GM23248 (cell line): Measurements from ENCODE around the gene ENOSF1. TPM values are rescaled to one million over a fixed set of nuclear protein-coding genes. Genes with fewer than 3 reads are reported as not detected.

Experiments used
- DNase-seq: peaks from one replicate; pipeline ENCODE4 v3.0.0-alpha.2; 2015
- H2AFZ ChIP-seq: fragments of 200-600 bp; sonication (generic); 2 replicates; pipeline ENCODE4 v1.6.1; 2016; ENCODE audit warnings: antibody characterized with exemption
- H3F3A ChIP-seq: fragments of 200-600 bp; sonication (generic); 2 replicates; pipeline ENCODE4 v1.6.1; 2016; ENCODE audit warnings: mild to moderate bottlenecking, antibody characterized with exemption, mixed run types; ENCODE audit not compliant: insufficient read depth
- H3K27ac ChIP-seq: fragments of 200-600 bp; sonication (generic); 2 replicates; pipeline ENCODE4 v1.5.1; 2016; ENCODE audit warnings: mild to moderate bottlenecking
- H3K27me3 ChIP-seq: fragments of 200-600 bp; sonication (generic); replicated peaks from 2 replicates; pipeline ENCODE4 v1.6.1; 2016; ENCODE audit warnings: mild to moderate bottlenecking; ENCODE audit not compliant: insufficient read depth
- H3K36me3 ChIP-seq: fragments of 200-600 bp; sonication (generic); 2 replicates; pipeline ENCODE4 v1.6.1; 2016; ENCODE audit warnings: low read depth, mild to moderate bottlenecking
- H3K4me1 ChIP-seq: fragments of 200-600 bp; sonication (generic); 2 replicates; pipeline ENCODE4 v1.6.1; 2016; ENCODE audit warnings: mild to moderate bottlenecking; ENCODE audit not compliant: insufficient read depth
- H3K4me2 ChIP-seq: fragments of 200-600 bp; sonication (generic); one replicate; pipeline ENCODE4 v1.6.1; 2016; ENCODE audit warnings: mild to moderate bottlenecking; ENCODE audit not compliant: unreplicated experiment
- H3K4me3 ChIP-seq: fragments of 200-600 bp; sonication (generic); 2 replicates; pipeline ENCODE4 v1.5.1; 2016; ENCODE audit warnings: mild to moderate bottlenecking
- H3K79me2 ChIP-seq: fragments of 200-600 bp; sonication (generic); 2 replicates; pipeline ENCODE4 v1.6.1; 2016; ENCODE audit warnings: mild to moderate bottlenecking; ENCODE audit not compliant: insufficient read depth
- H3K9ac ChIP-seq: fragments of 200-600 bp; sonication (generic); 2 replicates; pipeline ENCODE4 v1.6.1; 2016; ENCODE audit warnings: mild to moderate bottlenecking
- H3K9me2 ChIP-seq: fragments of 200-600 bp; sonication (generic); 2 replicates; pipeline ENCODE4 v1.6.1; 2016; ENCODE audit warnings: mixed run types, mild to moderate bottlenecking, moderate library complexity; ENCODE audit not compliant: insufficient read depth
- H3K9me3 ChIP-seq: fragments of 200-600 bp; sonication (generic); one replicate; pipeline ENCODE4 v1.6.1; 2017; ENCODE audit warnings: low read depth
- H4K20me1 ChIP-seq: fragments of 200-600 bp; sonication (generic); 2 replicates; pipeline ENCODE4 v1.6.0; 2016; ENCODE audit not compliant: insufficient read depth
- EZH2 ChIP-seq: fragments of 200-600 bp; sonication (generic); IDR thresholded peaks from 2 replicates; pipeline ENCODE4 v1.6.1; 2018; ENCODE audit warnings: antibody characterized with exemption, mild to moderate bottlenecking; ENCODE audit not compliant: insufficient read depth, poor library complexity, severe bottlenecking
- EZH2phosphoT487 ChIP-seq: fragments of 200-600 bp; sonication (generic); IDR thresholded peaks from 2 replicates; pipeline ENCODE4 v1.6.1; 2018; ENCODE audit warnings: antibody characterized with exemption, moderate library complexity, mild to moderate bottlenecking, low read depth; ENCODE audit not compliant: insufficient read depth
- WGBS, 2 experiments: methylation state at CpG; one replicate each; pipeline ENCODE4 v1.1.6; 2015 to 2017; ENCODE audit warnings: low lambda C conversion rate in 2 of 2, low coverage in 1 of 2; ENCODE audit errors: missing lambda C conversion rate in 2 of 2; 5-methylcytosine and 5-hydroxymethylcytosine counted together
- in situ Hi-C: fragments of 300-500 bp; cut with MboI; formaldehyde crosslinking; loops from 2 replicates; pipeline ENCODE4 v1.15.0; 2020
- polyA plus RNA-seq: library from polyadenylated mRNA; unstranded; fragments of >200 nt; fragmentation: Nextera tagmentation; extraction: Ambion mirVana; gene quantifications from 2 replicates; pipeline ENCODE4 v1.2.1, GENCODE V29; 2016
- total RNA-seq: library from RNA; depleted of rRNA; stranded (reverse); fragments of >200 nt; shearing (Covaris generic); gene quantifications from 2 replicates; pipeline ENCODE4 v1.2.3, GENCODE V29; 2014

ENOSF1 gene
- total and polyA plus RNA-seq, 2 experiments from 2014 or later: 17.5 to 20.0 TPM

DNA sequence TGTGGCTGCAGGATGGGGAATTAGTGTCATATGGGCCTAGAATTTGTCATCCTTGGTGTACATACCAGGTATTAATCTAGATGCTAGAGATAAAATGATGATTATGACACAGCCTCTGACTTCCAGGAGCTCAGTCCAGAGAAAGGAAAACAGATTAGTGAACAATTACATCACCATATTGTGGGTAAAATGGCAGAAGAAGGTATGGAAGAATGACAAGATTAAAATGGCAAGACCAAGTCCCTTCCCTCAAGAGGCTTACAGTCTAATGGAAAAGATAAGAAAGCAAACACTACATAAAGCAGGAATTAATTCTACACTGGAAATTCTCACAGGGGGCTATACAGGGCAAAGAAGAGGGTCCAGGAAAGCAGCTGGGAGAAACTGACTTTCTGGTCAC, 80.9 kb downstream of the ENOSF1 start:
- no peak overlapping the region for H3K27ac ChIP-seq
- no peaks in the 10 kb centered on the region for H3K9me3 ChIP-seq
- H3K36me3 ChIP-seq: no peaks in the 10 kb centered on the region
- no peak for TF ChIP-seq EZH2
- no peak for TF ChIP-seq EZH2phosphoT487
- H3K9ac ChIP-seq: no peak overlapping the region
- H3K79me2 ChIP-seq: no peaks in the 10 kb centered on the region
- DNase-seq: no peak
- peaks cover 14% of the 10 kb centered on the region; the same call in 1 of the 2 replicates for H3F3A ChIP-seq
- no peaks in the 10 kb centered on the region for H3K27me3 ChIP-seq
- H2AFZ ChIP-seq: no peak overlapping the region
- no peaks in the 10 kb centered on the region for H3K9me2 ChIP-seq
- in situ Hi-C loops: no loop called here
- no peaks in the 10 kb centered on the region for H4K20me1 ChIP-seq
- no peak overlapping the region for H3K4me2 ChIP-seq
- peaks cover 6% of the 10 kb centered on the region; the same call in 1 of the 2 replicates for H3K4me1 ChIP-seq
- H3K4me3 ChIP-seq: no peak overlapping the region

DNA sequence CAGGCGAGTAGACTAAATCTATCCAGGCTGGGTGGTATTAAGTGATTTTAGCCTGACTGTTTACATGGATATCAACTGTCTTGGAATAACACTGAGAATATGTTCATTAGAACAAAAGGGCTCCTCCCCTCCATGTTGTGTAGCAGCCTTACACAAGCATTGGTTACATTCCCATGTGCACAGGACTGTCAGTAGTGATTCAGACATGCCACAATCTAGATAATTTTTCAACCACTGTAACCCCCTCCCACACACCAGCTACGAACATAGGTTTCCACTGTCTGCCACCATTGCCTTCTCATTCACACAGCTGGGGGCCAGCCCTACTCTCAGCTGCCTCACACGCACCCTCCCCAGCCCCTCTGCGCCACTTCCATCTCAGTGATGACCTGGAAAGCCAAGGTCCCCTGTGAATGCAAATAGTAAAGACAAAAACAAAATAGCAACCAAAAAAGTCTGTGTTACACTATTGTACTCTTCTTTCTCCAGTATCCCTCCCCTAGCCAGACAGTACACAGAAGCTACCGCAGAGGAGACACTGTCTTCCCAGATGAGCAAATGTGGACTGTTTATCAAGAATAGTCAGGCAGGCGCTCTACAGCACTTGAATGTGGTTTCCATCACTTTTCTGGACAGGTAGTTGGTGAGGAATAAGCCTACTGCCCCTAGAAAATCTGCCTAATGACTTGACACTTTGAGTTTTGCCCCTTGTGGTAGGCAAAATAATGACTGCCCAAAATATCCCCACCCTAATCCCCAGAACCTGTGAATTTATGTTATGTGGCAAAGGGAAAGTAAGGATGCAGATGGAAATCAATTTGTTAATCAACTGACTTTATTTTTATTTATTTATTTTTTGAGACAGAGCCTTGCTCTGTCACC, 82.9 kb downstream of the ENOSF1 start:
- Histone ChIP-seq H4K20me1 (no peaks in the 10 kb centered on the region), H3K4me3 (no peak overlapping the region), H3K9ac (no peak overlapping the region), H3K4me1 (no peaks in the 10 kb centered on the region), H3K9me2 (no peaks in the 10 kb centered on the region), H3F3A (peaks cover 8% of the 10 kb centered on the region; the same call in 1 of the 2 replicates), H3K9me3 (no peaks in the 10 kb centered on the region), H3K79me2 (no peaks in the 10 kb centered on the region), H3K27ac (no peak overlapping the region), H3K4me2 (no peak overlapping the region), H3K27me3 (no peaks in the 10 kb centered on the region), H2AFZ (no peak overlapping the region), H3K36me3 (no peaks in the 10 kb centered on the region)
- WGBS, 2 experiments: 75 to 82% methylated on average over 6 of the region's 6 CpGs
- in situ Hi-C loops: loop anchor here (5.0 kb wide), 1 partner anchor 203 kb away; no protein-coding TSS in a partner anchor
- DNase-seq: no peak
- TF ChIP-seq EZH2phosphoT487 (no peak), EZH2 (no peak)

DNA sequence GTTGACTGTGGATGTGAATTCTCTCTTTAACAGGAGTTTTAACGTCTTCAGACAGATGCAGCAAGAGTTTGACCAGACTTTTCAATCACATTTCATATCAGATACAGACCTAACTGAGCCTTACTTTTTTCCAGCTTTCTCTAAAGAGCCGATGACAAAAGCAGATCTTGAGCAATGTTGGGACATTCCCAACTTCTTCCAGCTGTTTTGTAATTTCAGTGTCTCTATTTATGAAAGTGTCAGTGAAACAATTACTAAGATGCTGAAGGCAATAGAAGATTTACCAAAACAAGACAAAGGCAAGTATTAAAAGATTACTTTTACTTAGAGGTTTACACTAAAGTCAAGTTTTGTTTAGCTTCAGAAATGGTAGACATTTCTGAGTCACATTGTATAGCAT, 85.2 kb downstream of the ENOSF1 start:
- Histone ChIP-seq H3K4me1 (no peaks in the 10 kb centered on the region), H3K4me3 (no peak overlapping the region), H3K9ac (no peak overlapping the region), H2AFZ (no peak overlapping the region), H3K27me3 (no peaks in the 10 kb centered on the region), H3K79me2 (no peaks in the 10 kb centered on the region), H3K27ac (no peak overlapping the region), H4K20me1 (no peaks in the 10 kb centered on the region), H3K36me3 (no peaks in the 10 kb centered on the region), H3K4me2 (no peak overlapping the region), H3K9me2 (no peaks in the 10 kb centered on the region), H3F3A (peaks cover 6% of the 10 kb centered on the region; the same call in 1 of the 2 replicates), H3K9me3 (no peaks in the 10 kb centered on the region)
- peak; percentile 48 for DNase-seq
- in situ Hi-C loops: loop anchor here (5.0 kb wide), 1 partner anchor 205 kb away; no protein-coding TSS in a partner anchor
- WGBS, 2 experiments: 1 to 4% methylated on average over 2 of the region's 2 CpGs
- TF ChIP-seq EZH2 (no peak), EZH2phosphoT487 (no peak)

DNA sequence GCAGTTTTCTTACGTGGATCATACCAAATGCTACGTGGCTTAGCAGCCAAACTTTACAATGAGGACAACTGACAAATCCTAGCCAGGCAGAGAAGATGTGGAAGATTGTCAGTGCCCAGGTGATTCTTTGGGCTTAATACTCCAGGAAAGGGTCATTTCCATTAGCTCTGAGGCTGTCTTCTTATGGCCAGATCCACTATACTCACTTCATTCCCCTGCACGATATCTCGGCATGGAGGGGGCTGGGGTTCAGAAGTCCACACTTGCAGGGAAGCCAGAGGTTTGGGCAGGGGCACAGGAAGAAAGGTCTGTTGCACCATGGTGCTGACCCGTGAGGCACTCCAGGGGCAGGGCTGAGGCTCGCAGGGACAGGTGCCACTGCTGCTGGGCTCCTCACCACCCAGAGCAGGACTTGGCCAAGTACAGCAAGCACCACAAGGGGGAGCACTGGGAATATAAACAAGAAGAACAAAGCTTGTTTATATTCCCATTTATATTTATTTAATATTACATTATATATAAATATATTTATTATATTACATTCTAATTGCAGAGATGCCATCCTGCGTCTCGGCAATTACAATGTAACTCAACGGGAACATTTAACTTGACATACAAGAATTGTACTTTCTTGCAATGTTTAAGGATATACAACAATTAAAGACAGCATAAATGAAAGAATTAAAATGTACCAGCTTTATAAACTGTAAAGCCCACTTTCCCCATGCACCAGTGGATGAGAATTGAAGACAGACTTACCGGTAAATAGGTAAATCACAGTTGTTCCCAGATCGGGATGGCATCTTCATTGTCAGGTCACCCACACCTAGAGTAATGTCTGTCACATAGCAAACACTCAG, 88.4 kb downstream of the ENOSF1 start:
- no peaks in the 10 kb centered on the region for H3K9me3 ChIP-seq
- peaks cover 3% of the 10 kb centered on the region; the same call in 1 of the 2 replicates for H3K4me1 ChIP-seq
- no peak overlapping the region for H2AFZ ChIP-seq
- H3F3A ChIP-seq: peaks cover 6% of the 10 kb centered on the region; the same call in 1 of the 2 replicates
- H3K79me2 ChIP-seq: no peaks in the 10 kb centered on the region
- H3K36me3 ChIP-seq: no peaks in the 10 kb centered on the region
- TF ChIP-seq EZH2phosphoT487: no peak
- TF ChIP-seq EZH2: no peak
- WGBS, 2 experiments: 58 to 60% methylated on average over 11 of the region's 11 CpGs
- no peak overlapping the region for H3K27ac ChIP-seq
- H4K20me1 ChIP-seq: no peaks in the 10 kb centered on the region
- H3K4me2 ChIP-seq: no peak overlapping the region
- peak; percentile 85 for DNase-seq
- in situ Hi-C loops: no loop called here
- no peak overlapping the region for H3K4me3 ChIP-seq
- H3K9me2 ChIP-seq: no peaks in the 10 kb centered on the region
- no peaks in the 10 kb centered on the region for H3K27me3 ChIP-seq
- H3K9ac ChIP-seq: no peak overlapping the region
